Kidney epithelial cell (primary cell): ENCODE data around the gene AJAP1. TPM values are rescaled to one million over a fixed set of nuclear protein-coding genes. Genes with fewer than 3 reads are reported as not detected.

Experiments
- DNase-seq: peaks from one replicate; pipeline ENCODE4 v3.0.0-alpha.2; 2010; ENCODE audit warnings: low read depth
- H3K27me3 ChIP-seq: 2 replicates; pipeline ENCODE4 v1.6.0; 2011; ENCODE audit warnings: low read length; ENCODE audit not compliant: control insufficient read depth, insufficient read depth
- H3K36me3 ChIP-seq: 2 replicates; pipeline ENCODE4 v1.5.1; 2011; ENCODE audit warnings: low read length; ENCODE audit not compliant: control insufficient read depth, insufficient read depth
- H3K4me3 ChIP-seq: 2 replicates; pipeline ENCODE4 v1.5.1; 2011; ENCODE audit warnings: low read depth, mild to moderate bottlenecking, control low read depth, low read length
- CTCF ChIP-seq: IDR thresholded peaks from 2 replicates; pipeline ENCODE4 v1.5.1; 2011; ENCODE audit warnings: mild to moderate bottlenecking, moderate library complexity, low read length, control low read depth, inconsistent platforms; ENCODE audit not compliant: insufficient read depth, poor library complexity, severe bottlenecking
- total RNA-seq: library from RNA; depleted of rRNA; stranded (reverse); fragments of >200 nt; gene quantifications from 2 replicates; pipeline ENCODE4 v1.2.3, GENCODE V29; 2015

AJAP1 gene
- total RNA-seq, 1 donor from 2014 or later, result 0.67 TPM

- peaks cover 38% of the 10 kb centered on the region for H3K27me3 ChIP-seq
- peak; percentile 95 for TF ChIP-seq CTCF
- no peak overlapping the region for H3K4me3 ChIP-seq
- H3K36me3 ChIP-seq, result no peaks in the 10 kb centered on the region
- no peak for DNase-seq
Measured at GRCh38 chr1:4652631-4653327, 1.6 kb upstream of the AJAP1 start.

GRCh38 chr1:4653328-4653660 lies 1.1 kb upstream of the AJAP1 start:
- no peaks in the 10 kb centered on the region for H3K36me3 ChIP-seq
- no peak for DNase-seq
- H3K27me3 ChIP-seq, result peaks cover 43% of the 10 kb centered on the region
- no peak for TF ChIP-seq CTCF
- H3K4me3 ChIP-seq, result no peak overlapping the region

GRCh38 chr1:4654764-4655673 lies 610 bp downstream of the AJAP1 start:
- H3K4me3 ChIP-seq, result peak overlapping the region; percentile 23
- no peaks in the 10 kb centered on the region for H3K36me3 ChIP-seq
- no peak for DNase-seq
- TF ChIP-seq CTCF, result no peak
- peaks cover 48% of the 10 kb centered on the region for H3K27me3 ChIP-seq

GRCh38 chr1:4655674-4656532 lies 1.5 kb downstream of the AJAP1 start:
- peak; percentile 80 for TF ChIP-seq CTCF
- Histone ChIP-seq H3K4me3 (no peak overlapping the region), H3K36me3 (no peaks in the 10 kb centered on the region), H3K27me3 (peaks cover 48% of the 10 kb centered on the region)
- DNase-seq, result no peak

- no peak for TF ChIP-seq CTCF
- no peaks in the 10 kb centered on the region for H3K36me3 ChIP-seq
- peaks cover 48% of the 10 kb centered on the region for H3K27me3 ChIP-seq
- no peak overlapping the region for H3K4me3 ChIP-seq
- no peak for DNase-seq
Measured at GRCh38 chr1:4656533-4657140, 2.2 kb downstream of the AJAP1 start.
